NCI-H1105 treated with DMSO at 0.1 percent for 48 hours (cell line): Measurements from ENCODE around the gene LDHD.
A peak's percentile ranks its signal among the peaks of the same experiment; 100 is the strongest.
"Not testable (repeated sequence)": the region's sequence is repeated elsewhere in the genome, so short reads cannot be mapped to it uniquely, and the experiment has no call there.

Experiments
- DNase-seq: peaks from one replicate; lab custom pipeline; 2025; lab: John Stamatoyannopoulos, UW

Gene LDHD

GRCh38 chr16:75099075-75099667, 17.4 kb downstream of the LDHD start:
- DNase-seq: no peak

GRCh38 chr16:75097941-75098901, 18.4 kb downstream of the LDHD start:
- DNase-seq: no peak

DNA sequence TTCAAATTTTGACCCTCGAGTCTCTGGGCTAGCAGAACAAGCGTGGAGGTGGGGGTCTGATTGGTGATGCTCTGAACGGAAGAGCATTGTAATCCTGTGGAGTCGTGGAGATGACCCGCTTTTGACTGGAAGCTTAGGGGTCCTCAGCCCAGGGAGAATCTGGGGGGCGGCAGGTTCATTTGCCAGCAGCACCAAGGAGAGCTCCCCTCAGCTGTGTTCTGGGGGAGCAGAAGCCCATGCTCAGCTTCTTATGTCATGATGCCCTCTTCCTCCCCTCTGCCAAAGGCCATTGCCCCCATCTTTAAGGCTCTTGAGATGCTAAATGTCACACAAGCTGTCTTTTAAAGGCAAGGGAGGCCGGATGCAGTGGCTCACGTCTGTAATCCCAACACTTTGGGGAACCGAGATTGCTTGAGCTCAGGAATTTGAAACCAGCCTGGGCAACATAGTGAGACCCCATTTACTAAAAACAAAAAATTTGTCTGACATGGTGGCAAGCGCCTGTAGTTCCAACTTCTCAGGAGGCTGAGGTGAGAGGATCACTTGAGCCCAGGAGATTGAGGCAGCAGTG, 19.3 kb downstream of the LDHD start:
- DNase-seq: no peak

DNA sequence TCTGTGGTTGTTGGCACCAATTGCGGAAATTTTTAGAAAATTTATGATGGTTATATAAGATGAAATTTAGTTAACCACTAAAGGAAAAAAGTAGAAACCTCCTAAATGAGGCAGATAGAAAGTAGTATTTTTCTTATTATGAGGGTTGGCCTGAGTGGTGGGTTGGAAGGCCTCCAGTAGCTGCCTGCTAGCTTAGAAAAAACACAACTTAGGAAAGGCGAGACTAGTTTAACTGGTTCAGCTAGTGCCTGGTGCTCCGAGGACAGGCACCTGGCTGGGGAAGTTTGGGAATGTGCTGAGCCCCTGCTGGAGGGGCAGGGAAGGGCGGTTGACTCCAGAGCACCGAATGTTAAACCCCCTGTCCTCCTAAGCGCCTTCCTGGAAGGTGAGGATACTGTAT, 19.9 kb downstream of the LDHD start:
- peak; percentile 7 for DNase-seq

DNA sequence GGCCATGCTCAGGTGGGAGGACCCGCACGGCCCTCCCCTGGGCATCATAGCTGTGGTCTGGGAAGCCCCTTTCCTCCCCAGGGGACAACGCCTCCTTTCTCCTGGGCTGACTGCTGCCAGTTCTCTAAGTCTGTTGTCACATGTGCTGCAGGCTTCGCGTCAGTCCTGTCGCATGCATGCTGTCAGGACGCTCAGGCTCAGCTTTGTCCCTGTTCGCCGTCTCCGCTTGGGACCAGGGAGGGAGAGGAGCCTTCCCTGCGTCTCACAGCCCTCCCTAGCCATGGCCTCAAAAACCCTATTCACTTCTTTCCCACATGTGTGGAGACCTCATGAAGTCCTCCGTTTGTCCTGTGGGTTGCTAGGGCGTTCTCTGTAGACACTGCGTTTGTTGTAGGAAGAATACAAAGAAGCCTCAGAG, 21.4 kb downstream of the LDHD start:
- no peak for DNase-seq

DNA sequence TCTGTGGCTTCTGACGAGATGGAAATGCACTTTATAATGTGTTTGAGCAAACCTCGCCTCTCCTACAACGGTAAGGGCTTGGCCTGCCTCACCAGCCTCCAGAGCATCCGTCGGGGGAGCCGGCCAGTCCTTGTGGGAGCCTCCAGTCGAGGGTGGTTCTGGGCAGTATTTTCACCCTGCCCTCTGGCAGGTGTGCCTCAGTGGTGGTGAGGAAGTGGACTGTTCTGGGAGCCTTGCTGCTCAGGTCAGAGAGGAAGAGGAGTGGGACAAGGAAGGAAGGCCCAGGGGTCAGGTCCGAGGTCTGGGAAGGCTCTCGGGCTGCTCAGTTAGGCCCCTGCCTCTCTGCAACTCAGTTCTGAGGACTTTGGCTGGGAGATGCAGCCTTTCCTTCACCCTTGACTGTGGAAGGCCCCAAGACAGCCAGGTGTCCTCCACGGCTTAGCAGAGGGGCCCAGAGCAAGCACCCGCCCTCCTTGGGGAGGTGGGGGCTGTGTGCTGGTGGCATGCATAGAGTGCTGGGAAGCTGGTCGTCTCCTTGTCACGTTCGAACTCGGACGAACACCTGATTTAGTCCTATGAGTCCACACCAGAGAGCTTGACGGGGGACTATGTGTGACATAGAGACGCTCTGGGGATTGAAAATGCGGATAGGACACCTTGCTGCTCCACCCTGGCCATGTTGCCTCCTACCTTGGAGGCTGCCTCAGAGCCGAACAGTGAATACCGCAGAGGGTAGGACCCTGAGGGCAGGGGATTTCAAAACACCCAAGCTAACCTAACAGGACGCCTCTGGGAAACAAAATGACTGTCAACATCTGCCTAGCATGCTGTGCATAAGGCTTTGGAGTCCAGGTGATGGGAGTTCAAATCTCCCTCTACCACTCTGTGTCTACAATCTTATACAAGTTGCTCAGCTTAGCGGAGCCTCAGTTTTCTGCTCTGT, 22.7 kb downstream of the LDHD start:
- DNase-seq: no peak

DNA sequence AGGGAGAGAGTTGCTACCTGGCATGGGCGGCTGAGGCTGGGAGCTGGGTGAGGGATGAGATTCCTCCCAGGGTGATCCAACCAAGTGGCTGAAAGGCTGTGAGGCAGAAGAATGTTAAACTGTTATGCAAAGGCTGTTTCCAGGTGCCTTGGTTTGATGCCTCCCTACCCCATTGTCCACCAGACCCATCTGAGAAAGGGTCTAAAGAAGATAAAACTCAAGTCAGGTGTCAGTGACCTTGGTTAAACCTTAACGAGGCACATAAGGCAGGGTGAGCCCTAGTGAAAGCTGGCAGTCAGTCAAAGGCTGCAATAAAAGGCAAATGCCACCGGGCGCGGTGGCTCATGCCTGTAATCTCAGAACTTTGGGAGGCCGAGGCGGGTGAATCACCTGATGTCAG, 23.8 kb downstream of the LDHD start:
- no peak for DNase-seq

DNA sequence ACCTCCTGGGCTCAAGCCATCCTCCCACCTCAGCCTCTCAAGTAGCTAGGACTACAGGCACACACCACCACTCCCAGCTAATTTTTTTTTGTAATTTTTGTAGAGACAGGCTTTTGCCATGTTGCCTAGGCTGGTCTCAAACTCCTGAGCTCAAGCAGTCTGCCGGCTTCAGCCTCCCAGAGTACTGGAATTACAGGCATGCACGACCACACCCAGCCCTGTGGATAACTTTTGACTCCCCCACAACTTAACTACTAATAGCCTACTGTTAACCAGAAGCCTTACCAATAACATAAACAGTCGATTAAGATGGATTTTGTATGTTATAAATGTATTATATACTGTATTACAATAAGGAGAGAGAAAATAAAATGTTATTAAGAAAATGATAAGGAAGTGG, 25.0 kb downstream of the LDHD start:
- DNase-seq: not testable (repeated sequence)

DNA sequence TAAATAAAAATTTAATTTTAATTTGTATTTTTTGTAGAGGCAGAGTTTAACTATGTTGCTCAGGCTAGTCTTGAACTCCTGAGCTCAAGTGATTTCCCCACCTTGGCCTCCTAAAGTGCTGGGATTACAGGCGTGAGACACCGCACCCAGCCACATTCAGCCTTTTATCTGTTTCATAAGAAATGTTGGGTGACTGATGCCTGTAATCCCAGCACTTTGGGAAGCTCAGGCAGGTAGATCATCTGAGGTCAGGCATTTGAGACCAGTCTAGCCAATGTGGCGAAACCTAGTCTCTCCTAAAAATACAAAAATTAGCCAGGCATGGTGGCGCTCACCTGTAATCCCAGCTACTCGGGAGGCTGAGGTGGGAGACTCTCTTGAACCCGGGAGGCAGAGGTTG, 25.7 kb downstream of the LDHD start:
- not testable (repeated sequence) for DNase-seq

DNA sequence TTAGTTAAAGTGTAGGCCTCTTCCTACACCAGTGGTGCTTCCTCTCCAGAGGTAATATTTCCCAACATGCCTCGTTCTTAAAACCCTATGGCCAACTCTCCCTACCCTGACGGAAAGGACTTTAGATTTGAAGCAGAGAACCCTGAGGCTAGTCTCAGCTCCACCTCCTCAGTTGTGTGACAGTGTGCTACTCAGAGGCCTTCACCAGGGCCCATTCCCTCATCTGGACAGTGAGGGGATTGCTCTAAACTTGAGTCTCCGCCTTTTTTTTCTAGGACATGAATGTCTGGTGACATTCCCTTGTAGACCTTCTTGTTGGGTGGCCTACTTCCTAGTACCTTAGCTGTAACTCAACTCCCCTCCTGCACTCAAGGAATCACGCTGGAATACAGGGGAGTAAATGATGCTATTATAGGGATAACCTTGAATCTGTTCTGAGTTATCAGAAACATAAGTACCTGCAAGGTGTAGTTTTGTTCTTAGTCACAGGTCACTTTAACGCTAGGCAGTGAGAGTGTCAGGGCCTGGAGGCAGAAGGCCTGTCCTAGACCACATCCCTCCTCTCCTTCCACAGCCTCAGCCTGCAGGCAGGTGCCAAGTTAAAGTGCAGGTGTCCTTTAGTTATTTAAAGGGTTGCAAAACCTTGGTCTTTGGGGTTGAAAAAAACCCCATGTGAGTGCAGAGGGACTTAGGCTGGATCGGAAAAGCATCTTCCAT, 26.9 kb downstream of the LDHD start:
- no peak for DNase-seq

GRCh38 chr16:75088934-75089333, 27.6 kb downstream of the LDHD start:
- DNase-seq: no peak

DNA sequence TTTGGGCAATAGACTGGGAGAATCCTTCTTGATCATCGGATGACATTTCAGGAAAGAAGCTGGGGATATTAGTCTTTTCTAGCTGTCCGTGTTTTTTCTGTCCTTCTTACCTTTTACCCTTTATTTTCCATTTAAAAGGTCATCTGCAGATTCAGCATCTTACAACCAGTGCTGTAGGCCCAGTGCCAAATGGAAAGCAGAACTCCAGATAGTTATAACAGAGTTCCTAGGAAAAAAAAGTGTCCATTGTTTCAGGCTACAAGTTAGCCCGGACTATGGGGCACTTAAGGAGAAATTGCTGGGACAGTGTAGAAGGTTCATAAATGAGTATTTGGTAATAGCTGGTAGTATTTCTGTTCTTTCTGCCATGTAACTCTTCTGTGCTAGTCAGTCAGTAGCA, 28.4 kb downstream of the LDHD start:
- no peak for DNase-seq

DNA sequence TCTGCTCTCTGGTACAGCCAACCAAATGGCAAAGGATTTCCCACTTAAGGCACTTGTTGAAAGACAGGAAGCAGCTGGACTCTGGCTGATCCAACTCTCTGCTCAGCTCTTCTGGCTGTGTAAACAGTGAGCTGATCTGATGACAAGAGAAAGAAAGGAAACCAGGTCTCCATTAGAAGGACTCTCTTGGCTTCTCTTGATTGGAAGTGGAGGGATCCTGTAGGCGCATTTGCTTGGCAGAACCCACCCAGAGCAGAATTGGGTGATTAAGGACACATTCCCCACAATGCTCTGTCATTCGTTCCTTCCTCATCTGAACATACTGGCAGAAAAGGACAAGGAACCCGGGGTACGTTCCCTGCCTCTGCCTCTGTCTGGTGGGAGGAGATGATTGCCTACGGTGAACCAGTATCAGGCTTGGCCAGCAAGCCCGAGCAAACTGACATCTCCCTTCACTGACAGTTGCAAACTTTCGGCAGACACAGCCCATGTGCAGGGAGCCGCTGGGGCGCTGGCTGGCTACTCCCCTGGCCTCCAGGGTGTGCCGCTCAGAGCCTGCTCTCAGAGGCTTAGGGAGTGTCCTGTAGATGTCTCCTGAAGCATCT, 29.1 kb downstream of the LDHD start:
- peak; percentile 84 for DNase-seq

DNA sequence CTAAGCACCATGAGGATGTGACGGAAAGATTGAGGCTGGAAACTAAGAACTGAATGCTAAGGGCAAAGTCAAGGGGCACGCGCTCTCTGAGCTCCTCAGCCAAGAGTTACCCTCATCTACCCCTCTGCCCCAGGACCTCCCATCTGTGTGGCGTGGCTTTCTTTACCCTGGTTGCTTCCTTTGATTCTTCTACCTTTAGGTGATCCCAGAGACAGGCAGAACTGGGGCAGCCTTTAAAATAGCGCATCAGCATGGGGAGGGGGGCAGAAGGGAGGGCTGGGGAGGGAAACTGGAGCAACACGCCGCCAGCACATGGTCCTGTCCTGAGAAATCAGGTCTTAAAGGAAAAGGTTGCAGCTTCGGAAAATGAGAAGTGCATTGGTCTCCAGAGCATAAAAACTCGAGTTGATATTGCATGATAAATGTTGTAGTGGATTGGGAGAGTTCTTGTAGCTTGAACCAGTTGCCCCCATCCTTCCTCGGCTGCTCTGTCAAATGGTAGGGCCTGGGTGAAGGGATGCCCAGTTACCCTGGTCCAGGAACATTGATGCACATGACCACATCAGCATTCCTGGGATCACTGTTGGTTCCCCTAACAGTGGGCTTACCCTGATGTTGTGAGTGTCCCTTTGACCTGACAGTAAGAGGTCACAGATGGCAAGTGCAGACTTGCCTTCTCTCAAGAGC, 29.7 kb downstream of the LDHD start:
- no peak for DNase-seq

DNA sequence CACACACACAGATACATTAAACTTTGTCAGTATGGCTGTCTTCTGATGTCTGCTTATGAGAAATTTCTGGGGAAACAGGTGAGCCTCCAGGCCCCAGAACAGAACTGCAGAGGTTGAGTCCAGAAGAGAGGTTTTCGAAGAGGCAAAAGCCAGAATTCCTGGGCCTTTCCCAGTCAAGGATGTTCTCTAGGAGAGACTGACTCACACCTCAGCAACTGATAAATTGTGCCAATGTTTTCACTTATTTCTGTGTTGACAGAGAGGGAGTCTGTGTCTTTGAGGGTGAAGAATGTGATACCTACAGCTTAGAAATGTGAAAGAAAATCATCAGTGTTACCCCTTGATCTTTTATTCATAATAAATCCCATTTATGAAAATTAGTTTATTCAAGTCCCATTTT, 30.3 kb downstream of the LDHD start:
- no peak for DNase-seq

DNA sequence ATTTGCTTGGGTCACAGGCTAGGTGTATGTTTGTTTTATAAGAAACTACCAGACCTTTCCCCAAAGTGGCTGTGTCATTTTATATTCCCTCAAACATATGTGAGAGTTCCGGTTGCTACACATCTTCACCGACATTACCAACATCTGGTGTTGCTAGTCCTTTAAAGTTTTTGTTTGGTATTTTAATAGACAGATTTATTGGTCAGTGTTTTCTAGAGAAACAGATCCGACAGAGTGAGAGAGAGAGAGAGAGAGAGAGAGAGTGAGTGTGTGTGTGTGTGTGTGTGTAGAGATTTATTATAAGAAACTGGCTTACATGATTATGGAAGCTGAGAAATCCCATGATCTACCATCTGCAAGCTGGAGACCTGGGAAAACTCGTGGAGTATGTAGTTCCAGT, 31.0 kb downstream of the LDHD start:
- DNase-seq: no peak

DNA sequence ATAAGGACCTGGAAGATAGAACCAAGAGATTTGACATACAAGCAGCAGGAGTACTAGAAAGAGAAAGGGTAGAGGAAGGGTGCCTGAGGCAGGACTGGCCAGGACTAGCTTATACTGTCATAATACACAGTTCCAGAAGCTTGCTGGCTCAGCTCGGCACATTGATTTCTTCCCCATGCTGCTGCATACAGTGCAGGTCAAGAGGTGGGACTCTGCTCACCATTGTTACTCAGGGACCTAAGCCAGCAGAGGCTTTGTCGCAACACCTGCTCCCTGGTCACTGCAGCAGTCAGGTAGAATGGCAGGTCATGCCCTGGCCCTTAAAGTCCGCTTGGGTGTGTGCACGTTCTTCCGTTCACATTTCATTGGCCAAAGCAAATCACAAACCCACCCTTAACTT, 32.8 kb downstream of the LDHD start:
- no peak for DNase-seq

DNA sequence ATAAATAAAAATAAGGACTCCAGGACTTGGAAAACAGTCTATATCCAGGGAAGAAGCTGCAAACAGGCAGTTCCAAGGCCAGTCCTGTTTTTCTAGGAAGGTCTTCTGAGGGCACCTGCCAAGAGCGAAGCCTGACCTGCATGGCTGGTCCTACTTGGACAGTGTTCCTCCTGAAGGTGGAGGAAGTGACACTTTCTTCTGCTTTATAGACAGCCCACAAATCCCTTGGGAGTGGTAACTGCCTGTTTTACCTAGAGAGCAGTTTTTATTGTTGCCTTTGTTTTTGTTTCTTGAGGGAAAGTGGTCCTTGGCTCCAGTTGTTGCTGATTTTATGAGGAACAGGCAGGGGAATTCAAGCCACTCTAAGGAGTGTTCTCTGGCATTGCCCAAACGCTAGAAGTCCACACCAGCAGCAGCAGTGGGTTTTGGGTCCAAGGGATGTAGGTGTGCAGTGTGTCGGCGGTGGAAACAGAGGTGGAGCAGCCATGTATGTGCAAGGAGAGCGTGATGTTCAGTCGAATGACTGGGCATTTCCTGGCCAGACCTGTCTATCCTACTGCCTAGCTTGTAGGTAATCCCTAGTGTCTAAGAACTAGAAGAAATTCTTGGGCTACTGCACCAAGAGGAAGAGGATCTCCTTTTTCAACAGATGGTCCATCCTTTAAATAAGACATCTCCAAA, 35.3 kb downstream of the LDHD start:
- no peak for DNase-seq

GRCh38 chr16:75080205-75081029, 36.2 kb downstream of the LDHD start:
- DNase-seq: no peak
